Measurements from ENCODE around the gene CYP26A1.

The CYP26A1 gene, protein sequence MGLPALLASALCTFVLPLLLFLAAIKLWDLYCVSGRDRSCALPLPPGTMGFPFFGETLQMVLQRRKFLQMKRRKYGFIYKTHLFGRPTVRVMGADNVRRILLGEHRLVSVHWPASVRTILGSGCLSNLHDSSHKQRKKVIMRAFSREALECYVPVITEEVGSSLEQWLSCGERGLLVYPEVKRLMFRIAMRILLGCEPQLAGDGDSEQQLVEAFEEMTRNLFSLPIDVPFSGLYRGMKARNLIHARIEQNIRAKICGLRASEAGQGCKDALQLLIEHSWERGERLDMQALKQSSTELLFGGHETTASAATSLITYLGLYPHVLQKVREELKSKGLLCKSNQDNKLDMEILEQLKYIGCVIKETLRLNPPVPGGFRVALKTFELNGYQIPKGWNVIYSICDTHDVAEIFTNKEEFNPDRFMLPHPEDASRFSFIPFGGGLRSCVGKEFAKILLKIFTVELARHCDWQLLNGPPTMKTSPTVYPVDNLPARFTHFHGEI

DNA sequence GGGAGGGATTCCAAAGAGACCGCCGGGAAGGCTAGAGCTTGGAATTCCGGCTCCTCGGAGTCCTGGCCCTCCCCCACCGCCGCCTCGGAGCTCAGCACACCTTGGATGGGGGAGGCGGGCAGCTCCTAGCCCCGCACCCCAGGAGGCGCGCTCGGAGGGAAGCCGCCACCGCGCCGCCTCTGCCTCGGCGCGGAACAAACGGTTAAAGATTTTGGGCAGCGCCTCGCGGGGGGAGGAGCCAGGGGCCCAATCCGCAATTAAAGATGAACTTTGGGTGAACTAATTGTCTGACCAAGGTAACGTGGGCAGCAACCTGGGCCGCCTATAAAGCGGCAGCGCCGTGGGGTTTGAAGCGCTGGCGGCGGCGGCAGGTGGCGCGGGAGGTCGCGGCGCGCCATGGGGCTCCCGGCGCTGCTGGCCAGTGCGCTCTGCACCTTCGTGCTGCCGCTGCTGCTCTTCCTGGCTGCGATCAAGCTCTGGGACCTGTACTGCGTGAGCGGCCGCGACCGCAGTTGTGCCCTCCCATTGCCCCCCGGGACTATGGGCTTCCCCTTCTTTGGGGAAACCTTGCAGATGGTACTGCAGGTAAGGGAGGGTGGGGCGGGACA is at the start of gene CYP26A1:
CYP26A1 (plus strand) TSS at position 355 of the 608 bp plus-strand sequence; CDS start at position 397, 42 bp downstream.
- intact Hi-C loops (cut with DNase I; ENCODE audit: low total_unique reads): no loop called here
- H3K9me3 ChIP-seq: no peaks in the 10 kb centered on the region
- H3K4me1 ChIP-seq: peaks cover 0 to 44% (median 42%) of the 10 kb centered on the region in 4 donors
- DNase-seq: no peak
- H3K4me3 ChIP-seq: peak within 1 kb of the TSS; percentile 36 to 55
- peaks cover 0 to 69% of the 10 kb centered on the region in 2 donors for H3K27me3 ChIP-seq
- TF ChIP-seq, protein P1, sequence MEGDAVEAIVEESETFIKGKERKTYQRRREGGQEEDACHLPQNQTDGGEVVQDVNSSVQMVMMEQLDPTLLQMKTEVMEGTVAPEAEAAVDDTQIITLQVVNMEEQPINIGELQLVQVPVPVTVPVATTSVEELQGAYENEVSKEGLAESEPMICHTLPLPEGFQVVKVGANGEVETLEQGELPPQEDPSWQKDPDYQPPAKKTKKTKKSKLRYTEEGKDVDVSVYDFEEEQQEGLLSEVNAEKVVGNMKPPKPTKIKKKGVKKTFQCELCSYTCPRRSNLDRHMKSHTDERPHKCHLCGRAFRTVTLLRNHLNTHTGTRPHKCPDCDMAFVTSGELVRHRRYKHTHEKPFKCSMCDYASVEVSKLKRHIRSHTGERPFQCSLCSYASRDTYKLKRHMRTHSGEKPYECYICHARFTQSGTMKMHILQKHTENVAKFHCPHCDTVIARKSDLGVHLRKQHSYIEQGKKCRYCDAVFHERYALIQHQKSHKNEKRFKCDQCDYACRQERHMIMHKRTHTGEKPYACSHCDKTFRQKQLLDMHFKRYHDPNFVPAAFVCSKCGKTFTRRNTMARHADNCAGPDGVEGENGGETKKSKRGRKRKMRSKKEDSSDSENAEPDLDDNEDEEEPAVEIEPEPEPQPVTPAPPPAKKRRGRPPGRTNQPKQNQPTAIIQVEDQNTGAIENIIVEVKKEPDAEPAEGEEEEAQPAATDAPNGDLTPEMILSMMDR (IDR thresholded peaks at IDR 0.05): no peak
- H3K27ac ChIP-seq: no peak within 1 kb of the TSS
- no peaks in the 10 kb centered on the region for H3K36me3 ChIP-seq

DNA sequence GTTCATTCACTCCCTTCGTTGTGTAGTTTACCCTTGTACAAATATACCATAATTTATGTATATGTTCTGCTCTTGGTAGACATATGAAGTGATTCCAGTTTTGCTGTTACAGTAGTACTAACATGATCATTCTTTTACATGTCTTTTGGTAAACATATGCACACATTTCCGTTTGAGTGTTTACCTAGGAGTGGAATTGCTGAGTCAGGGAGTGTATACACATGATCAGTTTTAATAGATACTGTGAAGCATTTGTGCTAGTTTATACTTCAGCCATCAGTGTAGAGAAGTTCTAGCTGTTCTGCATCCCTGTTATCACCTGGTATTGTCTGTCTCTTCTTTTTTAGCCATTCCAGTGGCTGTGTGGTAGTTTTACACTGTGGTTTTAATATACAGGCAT is 47.6 kb upstream of the CYP26A1 start:
- intact Hi-C loops (cut with DNase I; ENCODE audit: low total_unique reads): no loop called here

DNA sequence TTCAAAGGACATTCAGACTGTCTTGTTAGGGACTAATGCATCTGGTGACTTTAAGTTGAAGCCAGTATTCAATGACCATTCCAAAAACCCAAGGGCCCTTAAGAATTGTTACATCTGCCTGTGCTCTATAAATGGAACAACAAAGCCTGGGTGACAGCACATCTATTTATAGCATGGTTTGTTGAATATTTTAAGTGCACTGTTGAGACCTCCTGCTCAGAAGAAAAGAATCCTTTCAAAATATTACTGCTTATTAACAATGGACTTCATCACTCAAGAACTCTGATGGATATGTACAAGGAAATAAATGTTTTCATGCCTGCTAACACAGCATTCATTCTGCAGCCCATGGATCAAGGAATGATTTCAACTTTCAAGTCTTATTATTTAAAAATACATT is 46.2 kb upstream of the CYP26A1 start:
- no peak for DNase-seq
- no peaks in the 10 kb centered on the region for H3K27me3 ChIP-seq
- intact Hi-C loops (cut with DNase I; ENCODE audit: low total_unique reads): no loop called here
- H3K4me1 ChIP-seq: peaks cover 0 to 56% (median 19%) of the 10 kb centered on the region in 4 donors
- no peak overlapping the region for H3K4me3 ChIP-seq
- H3K9me3 ChIP-seq: peaks cover 0 to 5% (median 0%) of the 10 kb centered on the region in 3 donors
- H3K36me3 ChIP-seq: peaks cover 3 to 4% (median 3%) of the 10 kb centered on the region in 3 donors
- H3K27ac ChIP-seq: no peak overlapping the region
- TF ChIP-seq, protein P1 (IDR thresholded peaks at IDR 0.05): no peak

More for the DNA sequence above, 47.6 kb upstream of the CYP26A1 start:
- H3K27me3 ChIP-seq: no peaks in the 10 kb centered on the region
- peaks cover 0 to 47% (median 11%) of the 10 kb centered on the region in 4 donors for H3K4me1 ChIP-seq
- H3K9me3 ChIP-seq: peaks cover 0 to 5% (median 0%) of the 10 kb centered on the region in 3 donors
- no peak overlapping the region for H3K27ac ChIP-seq
- no peak overlapping the region for H3K4me3 ChIP-seq
- DNase-seq: no peak
- TF ChIP-seq, protein P1 (IDR thresholded peaks at IDR 0.05): no peak
- H3K36me3 ChIP-seq: peaks cover 3 to 4% (median 3%) of the 10 kb centered on the region in 3 donors

DNA sequence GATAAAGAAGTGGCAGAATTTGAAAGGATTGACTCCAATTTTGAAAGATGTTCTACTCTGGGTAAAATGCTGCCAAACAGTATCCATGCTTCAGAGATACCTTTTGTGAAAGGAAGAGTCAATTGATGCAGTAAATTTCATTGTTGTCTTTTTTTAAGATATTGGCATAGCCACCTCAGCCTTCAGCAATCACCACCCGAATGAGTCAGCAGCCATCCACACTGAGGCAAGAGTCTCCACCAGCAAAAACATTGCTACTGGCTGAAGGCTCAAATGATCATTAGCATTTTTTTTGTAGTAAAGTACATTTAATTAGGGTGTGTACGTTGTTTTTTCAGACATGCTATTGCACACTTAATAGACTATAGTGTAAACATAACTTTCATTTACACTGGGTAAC is 44.8 kb upstream of the CYP26A1 start:
- intact Hi-C loops (cut with DNase I; ENCODE audit: low total_unique reads): no loop called here
- Histone ChIP-seq H3K4me3 (no peak overlapping the region), H3K27ac (peak overlapping the region in 1 of 2 donors; percentile 67), H3K27me3 (no peaks in the 10 kb centered on the region), H3K36me3 (peaks cover 3 to 4% (median 3%) of the 10 kb centered on the region in 3 donors), H3K9me3 (peaks cover 0 to 5% (median 0%) of the 10 kb centered on the region in 3 donors), H3K4me1 (peaks cover 0 to 67% (median 25%) of the 10 kb centered on the region in 4 donors)
- no peak for DNase-seq
- TF ChIP-seq, protein P1 (IDR thresholded peaks at IDR 0.05): no peak

DNA sequence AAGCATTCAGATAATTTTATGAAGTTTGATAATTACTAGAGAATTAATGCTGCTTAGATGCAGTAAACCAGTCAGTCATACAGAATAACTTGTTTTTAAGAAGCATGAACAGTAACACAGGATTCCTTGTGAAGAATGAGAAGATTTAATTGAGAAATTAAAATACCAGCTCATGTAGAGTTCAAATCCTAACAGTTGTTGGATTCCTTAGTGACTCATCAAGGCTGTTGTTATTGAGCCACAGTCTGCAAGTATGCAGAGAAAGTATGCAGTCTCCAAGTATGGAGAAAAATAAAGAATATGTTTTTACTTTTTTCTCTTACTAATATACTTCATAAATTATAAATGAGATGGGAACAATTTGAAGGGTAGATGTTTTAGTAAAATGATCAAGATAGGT is 43.3 kb upstream of the CYP26A1 start:
- Histone ChIP-seq H3K9me3 (peaks cover 0 to 5% (median 0%) of the 10 kb centered on the region in 3 donors), H3K27ac (peak overlapping the region; percentile 60 to 67), H3K27me3 (no peaks in the 10 kb centered on the region), H3K36me3 (peaks cover 3 to 4% (median 3%) of the 10 kb centered on the region in 3 donors), H3K4me1 (peaks cover 0 to 66% (median 22%) of the 10 kb centered on the region in 4 donors), H3K4me3 (no peak overlapping the region)
- TF ChIP-seq, protein P1 (IDR thresholded peaks at IDR 0.05): no peak
- DNase-seq: no peak
- intact Hi-C loops (cut with DNase I; ENCODE audit: low total_unique reads): no loop called here

Measured in tibial artery (tissue), 4 donors.